MCF 10A (cell line): Measurements from ENCODE around the gene CACNA1H. TPM values are rescaled to one million over a fixed set of nuclear protein-coding genes. Genes with fewer than 3 reads are reported as not detected.
A peak's percentile ranks its signal among the peaks of the same experiment; 100 is the strongest.

Experiments
- BruUV-seq: library from RNA; stranded (reverse); fragments of 400-500 nt; replicated peaks from 2 replicates; lab custom pipeline; 2021; lab: Mats Ljungman, UMichigan
- CTCF ChIA-PET: fragments of 300-600 bp; sonication (Branson Sonifier 250); formaldehyde crosslinking; extraction: SDS; loops from one replicate; lab custom pipeline; 2021; ENCODE audit warnings: antibody characterized with exemption, inconsistent platforms; lab: Yijun Ruan, JAX
- POLR2A ChIA-PET: fragments of 300-600, 350-650 bp; sonication (Branson Sonifier 250); formaldehyde crosslinking; extraction: SDS; loops from one replicate; lab custom pipeline; 2020; ENCODE audit warnings: antibody characterized with exemption, inconsistent platforms; lab: Yijun Ruan, JAX
- DNase-seq: peaks from one replicate; pipeline ENCODE4 v3.0.0-alpha.2; 2018; ENCODE audit not compliant: unreplicated experiment
- H3K27ac Mint-ChIP-seq: one replicate; pipeline ENCODE4 v1.8.0; 2022; ENCODE audit warnings: mild to moderate bottlenecking, low read depth, mixed read lengths; ENCODE audit not compliant: unreplicated experiment
- H3K27me3 Mint-ChIP-seq: one replicate; pipeline ENCODE4 v1.8.0; 2022; ENCODE audit warnings: mixed read lengths; ENCODE audit not compliant: insufficient read depth, unreplicated experiment
- H3K36me3 Mint-ChIP-seq: one replicate; pipeline ENCODE4 v1.8.0; 2022; ENCODE audit warnings: mild to moderate bottlenecking, moderate library complexity, mixed read lengths; ENCODE audit not compliant: insufficient read depth, unreplicated experiment
- H3K4me1 Mint-ChIP-seq: one replicate; pipeline ENCODE4 v1.8.0; 2022; ENCODE audit warnings: mixed read lengths; ENCODE audit not compliant: insufficient read depth, unreplicated experiment
- H3K4me3 Mint-ChIP-seq: one replicate; pipeline ENCODE4 v1.8.0; 2022; ENCODE audit warnings: mild to moderate bottlenecking, moderate library complexity, mixed read lengths; ENCODE audit not compliant: unreplicated experiment
- H3K9me3 Mint-ChIP-seq: one replicate; pipeline ENCODE4 v1.8.0; 2022; ENCODE audit warnings: mixed read lengths; ENCODE audit not compliant: unreplicated experiment
- CTCF ChIP-seq: fragments of 200-600 bp; IDR thresholded peaks from one replicate; pipeline ENCODE4 v1.8.0; 2022; ENCODE audit warnings: antibody characterized with exemption, mild to moderate bottlenecking; ENCODE audit not compliant: unreplicated experiment
- intact Hi-C: fragments of 100-400 bp; cut with micrococcal nuclease; formaldehyde crosslinking; loops from 2 replicates; pipeline ENCODE4 v1.14.1; 2022
- total RNA-seq: library from RNA; stranded (reverse); gene quantifications from 2 replicates; pipeline ENCODE4 v1.2.3, GENCODE V29; 2022

The CACNA1H gene
- total RNA-seq, 1 experiment from 2014 or later: not detected

GRCh38 chr16:1193143-1193824 lies 40.4 kb downstream of the CACNA1H start:
- Mint-ChIP-seq H3K27ac (no peak overlapping the region), H3K9me3 (no peaks in the 10 kb centered on the region), H3K4me1 (no peaks in the 10 kb centered on the region), H3K27me3 (no peaks in the 10 kb centered on the region), H3K4me3 (no peak overlapping the region), H3K36me3 (no peaks in the 10 kb centered on the region)
- BruUV-seq: no TSS peak
- TF ChIP-seq CTCF: no peak
- intact Hi-C loops: no loop called here
- DNase-seq: no peak
- ChIA-PET CTCF (interaction anchor here (1.0 to 2.0 kb wide), 7 partner anchors 10 to 142 kb away, joined by 3 to 5 read pairs (median 3); no protein-coding TSS in a partner anchor), POLR2A (no interaction called here)

- DNase-seq: no peak
- intact Hi-C loops: loop anchor here (2.0 kb wide), 1 partner anchor 87 kb away; no protein-coding TSS in a partner anchor
- no peak for TF ChIP-seq CTCF
- H3K9me3 Mint-ChIP-seq: no peaks in the 10 kb centered on the region
- CTCF ChIA-PET: interaction anchor here (0.6 to 2.0 kb wide), 11 partner anchors 11 to 1242 kb away, joined by 3 to 5 read pairs (median 3); no protein-coding TSS in a partner anchor
- no TSS peak for BruUV-seq
- H3K4me3 Mint-ChIP-seq: no peak overlapping the region
- no peaks in the 10 kb centered on the region for H3K36me3 Mint-ChIP-seq
- no peak overlapping the region for H3K27ac Mint-ChIP-seq
- no peaks in the 10 kb centered on the region for H3K27me3 Mint-ChIP-seq
- no peaks in the 10 kb centered on the region for H3K4me1 Mint-ChIP-seq
- POLR2A ChIA-PET: no interaction called here
Measured at GRCh38 chr16:1193825-1194581, 41.1 kb downstream of the CACNA1H start.

GRCh38 chr16:1194665-1195392 lies 41.9 kb downstream of the CACNA1H start:
- no peak overlapping the region for H3K4me3 Mint-ChIP-seq
- no peaks in the 10 kb centered on the region for H3K36me3 Mint-ChIP-seq
- intact Hi-C loops: loop anchor here (2.0 kb wide), 1 partner anchor 88 kb away; no protein-coding TSS in a partner anchor
- TF ChIP-seq CTCF: peak; percentile 98
- ChIA-PET CTCF (interaction anchor here (0.6 to 2.0 kb wide), 7 partner anchors 82 to 666 kb away, joined by 3 to 5 read pairs (median 3); no protein-coding TSS in a partner anchor), POLR2A (no interaction called here)
- no peaks in the 10 kb centered on the region for H3K27me3 Mint-ChIP-seq
- H3K4me1 Mint-ChIP-seq: no peaks in the 10 kb centered on the region
- no peak for DNase-seq
- no TSS peak for BruUV-seq
- H3K9me3 Mint-ChIP-seq: peaks cover 5% of the 10 kb centered on the region
- no peak overlapping the region for H3K27ac Mint-ChIP-seq
